AML-193 (cell line): ENCODE results near the gene AGK.

Experiments
- DNase-seq, 2 experiments: peaks; one replicate each; lab custom pipeline; 2025; lab: John Stamatoyannopoulos, UW

Gene AGK

GRCh38 chr7:141586878-141587277, 35.7 kb downstream of the AGK start:
- no peak for DNase-seq

GRCh38 chr7:141587304-141587703, 36.1 kb downstream of the AGK start:
- no peak for DNase-seq

DNA sequence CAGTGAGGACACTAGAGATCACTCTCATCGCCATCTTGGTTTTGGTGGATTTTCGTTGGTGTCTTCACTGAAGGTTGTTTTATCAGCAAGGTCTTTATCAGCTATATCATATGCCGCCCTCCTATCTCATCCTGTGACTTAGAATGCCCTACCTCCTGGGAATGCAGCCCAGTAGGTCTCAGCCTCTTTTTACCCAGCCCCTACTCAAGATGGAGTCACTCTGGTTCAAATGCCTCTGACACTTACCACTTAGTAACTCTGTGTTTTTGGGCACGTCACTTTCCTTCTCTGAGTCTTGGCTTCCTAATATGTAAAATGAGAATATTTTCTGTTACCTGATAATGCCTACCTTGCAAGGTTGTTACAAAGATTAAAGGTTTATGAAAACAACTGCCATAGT, 37.7 kb downstream of the AGK start:
- DNase-seq: no peak

- no peak for DNase-seq
These were observed 38.9 kb downstream of the AGK start for GRCh38 chr7:141590071-141590470.

DNA sequence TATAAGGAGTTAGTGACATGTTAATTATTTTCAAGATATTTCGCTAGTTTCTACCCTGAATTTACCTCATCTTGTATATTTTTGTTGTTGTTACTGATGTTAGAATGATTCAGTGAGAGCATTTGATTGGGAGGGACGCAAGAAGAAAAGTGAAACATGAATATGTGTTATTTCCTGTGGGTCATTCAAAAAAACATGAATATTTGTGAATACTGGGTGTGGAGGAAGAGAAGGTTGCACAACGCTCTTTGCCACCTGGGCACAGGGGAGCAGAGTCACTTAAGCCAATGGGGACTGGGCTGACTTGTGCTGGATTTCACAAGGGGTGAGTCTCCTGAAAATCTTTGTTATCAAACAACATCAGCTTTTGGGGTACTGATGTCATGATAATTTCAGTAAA, 39.5 kb downstream of the AGK start:
- no peak for DNase-seq

DNA sequence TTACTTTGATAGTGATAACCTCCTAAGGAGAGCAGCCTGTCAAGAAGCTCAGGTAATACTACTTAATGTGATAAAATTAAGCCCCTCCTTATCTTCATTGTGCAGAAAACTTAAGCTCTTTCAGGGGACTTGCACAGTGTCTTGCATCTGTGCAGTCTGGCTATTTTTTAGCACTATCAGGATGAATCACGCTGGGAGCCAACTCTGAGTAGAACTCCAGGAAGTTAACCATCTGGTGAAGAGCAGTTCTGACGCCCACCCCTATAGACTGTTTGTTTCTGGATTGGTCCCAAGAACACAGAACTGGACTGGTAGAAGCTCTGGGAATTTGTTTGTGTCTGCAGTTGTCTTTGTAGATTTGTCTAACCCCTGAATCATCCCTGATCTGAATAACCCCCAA, 41.9 kb downstream of the AGK start:
- DNase-seq: no peak

- no peak for DNase-seq
These were observed 46.8 kb downstream of the AGK start for GRCh38 chr7:141597966-141598365.

DNA sequence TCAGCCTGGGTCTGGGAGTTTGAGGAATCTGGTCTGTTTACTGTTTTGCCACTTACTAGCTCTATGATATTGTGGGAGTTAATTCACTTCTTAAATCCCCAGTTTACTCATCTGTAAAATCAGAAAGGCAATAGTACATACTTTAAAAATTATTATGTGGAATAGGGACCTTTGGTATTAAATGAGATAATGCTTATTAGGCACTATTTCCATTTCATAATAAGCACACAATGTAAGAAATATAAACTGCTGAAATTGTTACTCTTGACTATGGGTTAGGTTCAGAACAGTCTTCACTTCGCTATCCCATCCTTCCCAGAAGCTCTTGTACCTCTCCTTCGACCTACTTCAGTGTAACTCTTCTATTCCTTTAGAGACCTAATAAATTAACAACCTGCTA, 47.2 kb downstream of the AGK start:
- DNase-seq: no peak

GRCh38 chr7:141600168-141601006, 49.2 kb downstream of the AGK start:
- no peak for DNase-seq

DNA sequence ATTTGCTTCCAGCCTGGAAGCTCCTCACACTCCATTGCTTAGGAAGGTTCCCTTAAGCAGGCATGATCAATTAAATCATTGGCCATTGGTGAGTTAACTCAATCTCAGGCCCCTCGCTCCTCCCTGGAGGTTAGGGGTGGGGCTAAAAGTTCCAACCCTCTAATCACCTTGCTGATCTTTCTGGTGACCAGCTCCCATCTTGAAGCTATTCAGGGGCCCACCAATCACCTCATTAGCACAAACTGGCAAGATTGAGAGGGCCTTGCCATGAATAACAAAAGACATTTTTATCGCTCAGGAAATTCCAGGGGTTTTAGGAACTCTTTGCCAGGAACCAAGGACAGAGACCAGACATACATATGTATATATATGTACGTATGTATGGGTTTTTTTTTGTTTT, 58.4 kb downstream of the AGK start:
- no peak for DNase-seq

DNA sequence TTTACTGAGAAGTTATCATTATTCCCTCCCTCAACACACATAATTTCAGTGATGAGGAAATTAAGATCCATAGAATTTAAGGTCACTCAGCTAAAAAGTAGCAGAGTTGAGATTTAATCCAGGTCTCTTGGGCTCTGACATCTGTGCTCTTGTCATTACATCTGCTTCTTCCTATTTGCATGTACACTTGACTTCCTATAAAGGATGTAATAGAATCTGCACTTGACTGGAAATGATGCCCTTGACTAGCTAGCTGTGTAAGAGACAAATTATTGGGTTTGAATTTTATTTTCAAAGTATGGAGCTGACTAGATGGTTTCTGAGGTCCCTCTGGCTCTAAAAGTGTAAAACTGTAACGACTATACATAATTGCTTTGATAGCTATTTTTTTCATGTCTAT, 59.5 kb downstream of the AGK start:
- no peak for DNase-seq

DNA sequence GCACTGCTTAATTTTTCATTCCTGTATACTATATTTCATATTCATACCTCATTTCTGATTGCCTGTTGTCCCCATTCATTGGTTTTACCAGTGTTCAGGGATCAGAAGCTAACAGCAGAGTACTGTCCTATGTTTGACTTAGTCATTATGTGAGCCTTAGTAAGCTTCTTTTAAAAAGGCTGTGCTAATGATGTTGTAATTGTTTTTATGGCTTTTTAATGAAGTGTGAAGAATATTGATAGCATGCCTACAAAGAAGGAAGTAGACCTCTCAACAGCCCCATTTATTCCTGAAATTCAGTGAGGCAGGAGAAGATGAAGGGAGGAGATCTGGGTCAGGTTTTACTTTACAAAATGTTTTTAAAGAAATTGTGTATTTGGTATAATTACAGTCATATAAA, 61.7 kb downstream of the AGK start:
- DNase-seq: no peak

DNA sequence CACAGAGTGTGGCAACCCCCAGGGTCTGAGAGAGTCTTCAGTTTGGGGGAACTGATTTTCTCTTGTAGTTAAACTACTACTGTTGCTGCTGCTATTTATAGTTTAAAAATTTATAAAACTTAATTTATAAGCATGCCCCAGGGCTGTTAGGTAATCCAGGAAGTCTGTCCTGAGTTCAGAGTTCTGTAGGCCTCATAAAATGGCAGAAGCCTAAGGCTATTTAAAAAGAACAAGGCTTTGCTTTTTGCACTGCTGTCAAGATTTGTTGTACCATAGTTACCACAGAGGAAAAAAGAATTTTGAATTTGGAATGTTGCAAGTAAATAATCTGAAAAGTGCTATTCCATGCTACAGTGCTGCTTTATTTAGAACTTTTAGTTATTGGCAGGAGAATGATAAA, 66.1 kb downstream of the AGK start:
- DNase-seq: no peak

GRCh38 chr7:141619745-141620144, 68.5 kb downstream of the AGK start:
- DNase-seq: no peak

- DNase-seq: no peak
These were observed 73.6 kb downstream of the AGK start for GRCh38 chr7:141624763-141625162.

DNA sequence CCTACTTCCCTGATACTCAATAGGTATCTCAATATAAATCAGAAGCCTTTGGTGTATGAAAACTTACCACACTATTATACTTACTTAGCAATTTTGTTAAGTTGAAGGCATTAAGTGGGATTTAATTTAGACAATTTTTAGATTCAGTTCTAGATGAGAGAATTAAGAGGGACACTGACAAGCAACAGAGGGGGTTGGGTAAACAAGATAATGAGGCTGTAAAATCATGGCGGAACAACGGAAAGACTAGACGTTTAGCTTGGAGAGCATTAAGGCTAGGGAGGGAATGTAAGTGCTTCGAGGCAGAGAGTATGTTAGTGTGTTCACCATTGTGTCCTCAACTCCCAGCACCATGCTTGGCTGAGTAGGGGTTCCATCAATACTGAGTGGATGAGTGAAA, 79.4 kb downstream of the AGK start:
- no peak for DNase-seq

DNA sequence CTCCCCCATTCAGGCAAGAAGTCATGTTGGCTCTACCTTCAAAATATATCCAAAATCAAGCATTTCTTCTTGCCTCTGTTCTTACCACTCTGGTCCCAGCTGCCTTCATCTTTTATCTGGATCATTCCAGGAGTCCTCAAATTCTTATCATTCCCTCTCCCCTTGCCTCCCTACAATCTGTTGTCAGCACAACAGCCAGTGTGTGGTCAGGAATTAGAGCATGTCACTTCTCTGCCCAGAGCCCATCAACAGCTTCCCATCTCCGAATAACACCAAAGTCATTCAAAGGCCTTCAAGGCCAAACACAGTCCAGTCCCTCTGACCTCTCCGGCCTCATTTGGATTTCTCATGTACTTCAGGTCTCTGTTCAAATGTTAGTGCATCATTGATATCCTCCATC, 80.3 kb downstream of the AGK start:
- DNase-seq: no peak

- DNase-seq: no peak
These were observed 82.9 kb downstream of the AGK start for GRCh38 chr7:141634065-141634464.

DNA sequence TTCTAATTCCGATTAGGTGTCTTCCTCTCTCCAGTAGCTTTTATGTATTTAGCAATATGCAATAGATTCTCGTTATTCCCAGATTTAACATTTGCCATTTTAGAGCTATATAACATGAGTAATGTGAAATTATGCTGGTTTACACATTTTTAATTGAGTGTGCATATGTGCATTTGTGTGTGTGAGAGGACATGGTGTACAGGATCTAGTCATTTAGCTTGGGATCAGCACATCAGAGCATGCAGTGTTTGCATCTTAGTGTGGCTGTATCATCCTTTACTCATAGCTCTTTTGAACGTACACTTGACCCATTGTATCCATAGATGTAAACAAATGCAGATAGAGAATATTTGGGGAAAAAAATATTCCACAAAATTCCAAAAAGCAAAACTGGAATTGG, 84.8 kb downstream of the AGK start:
- DNase-seq: no peak

DNA sequence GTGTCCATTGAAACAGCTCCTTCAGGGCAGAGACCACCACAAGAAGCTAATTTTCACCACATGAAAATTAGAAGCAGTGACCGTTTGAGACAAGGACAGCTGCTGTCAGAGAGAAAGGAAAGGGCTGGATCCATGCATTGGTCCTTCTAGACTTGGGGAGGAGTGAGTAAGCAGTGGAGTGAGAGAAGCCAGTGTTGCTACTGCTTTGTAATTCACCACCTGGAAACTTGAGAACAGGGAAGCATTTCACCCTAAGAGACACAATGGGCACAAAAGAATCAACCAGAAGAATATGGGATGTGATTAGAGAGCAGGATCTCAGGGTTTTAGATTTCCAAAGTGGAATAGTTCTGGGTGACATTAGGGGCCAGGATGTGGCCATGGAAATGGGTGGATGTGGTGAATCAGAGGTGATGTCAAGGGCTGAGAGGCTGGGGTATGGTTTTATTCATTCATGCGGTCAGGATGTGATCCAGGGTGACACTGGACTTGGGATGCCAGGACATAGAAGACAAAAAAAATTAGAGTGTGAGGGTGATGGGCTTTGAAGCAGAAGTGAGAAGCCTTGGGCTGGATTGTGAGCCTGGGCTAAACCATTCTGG, 89.1 kb downstream of the AGK start:
- DNase-seq: no peak

GRCh38 chr7:141641876-141642275, 90.7 kb downstream of the AGK start:
- DNase-seq: no peak

GRCh38 chr7:141645188-141645587, 94.0 kb downstream of the AGK start:
- no peak for DNase-seq

- no peak for DNase-seq
These were observed 95.7 kb downstream of the AGK start for GRCh38 chr7:141646826-141647480.
